Right lobe of liver (tissue), 6 donors: ENCODE measurements around the gene UBL7. TPM values are rescaled to one million over a fixed set of nuclear protein-coding genes. Genes with fewer than 3 reads are reported as not detected.

Experiments
- ATAC-seq, 4 donors: fragments of 200-7000 bp; cut with Tn5 transposase; one replicate each; pipeline ENCODE4 v1.9.1; 2020; ENCODE audit warnings: mild to moderate bottlenecking in 4 of 4, moderate library complexity in 4 of 4
- DNase-seq, 3 donors: peaks; one replicate each; pipeline ENCODE4 v3.0.0-alpha.2; 2020
- H3K27ac ChIP-seq, 3 donors: fragments of 200-600 bp; one replicate each; pipeline ENCODE4 v1.8.0; 2022
- H3K27me3 ChIP-seq, 2 donors: fragments of 200-600 bp; one replicate each; pipeline ENCODE4 v1.8.0; 2022
- H3K36me3 ChIP-seq, 4 donors: fragments of 200-600 bp; sonication (generic) in 1 of 4; one replicate each; pipeline versions ENCODE4 v1.5.1 to v1.8.0; 2017 to 2022; ENCODE audit warnings: control low read depth in 1 of 4
- H3K4me1 ChIP-seq, 4 donors: fragments of 200-600 bp; sonication (generic) in 1 of 4; one replicate each; pipeline versions ENCODE4 v1.5.1 to v1.8.0; 2017 to 2022; ENCODE audit warnings: control low read depth in 1 of 4
- H3K4me3 ChIP-seq, 3 donors: fragments of 200-600 bp; one replicate each; pipeline ENCODE4 v1.8.0; 2022
- H3K9me3 ChIP-seq, 4 donors: fragments of 200-600 bp; sonication (generic) in 1 of 4; one replicate each; pipeline versions ENCODE4 v1.5.1 to v1.8.0; 2017 to 2022; ENCODE audit warnings: control low read depth in 1 of 4
- CTCF ChIP-seq, 4 donors: fragments of 200-600 bp in 3 of 4; fragments of 450-650 bp in 1 of 4; IDR thresholded peaks; one replicate each; pipeline versions ENCODE4 v1.5.1 to v1.8.0; 2016 to 2022; ENCODE audit warnings: antibody characterized with exemption in 4 of 4, mild to moderate bottlenecking in 2 of 4
- POLR2A ChIP-seq: fragments of 450-650 bp; IDR thresholded peaks from one replicate; pipeline ENCODE4 v1.6.1; 2017; ENCODE audit warnings: antibody characterized with exemption, mild to moderate bottlenecking
- WGBS: methylation state at CpG from one replicate; pipeline ENCODE4 v1.1.6; 2018; ENCODE audit warnings: low coverage, low lambda C conversion rate; ENCODE audit not compliant: insufficient coverage; ENCODE audit errors: missing lambda C conversion rate; 5-methylcytosine and 5-hydroxymethylcytosine counted together
- intact Hi-C, 2 donors: fragments of 100-400 bp; cut with DNase I; formaldehyde crosslinking; loops; one replicate each; pipeline versions ENCODE4 v1.11.2 to v1.14.1; 2022
- total RNA-seq, 6 experiments: library from RNA; depleted of rRNA in 2 of 6; stranded (reverse); fragments of >200 nt in 2 of 6; fragmentation: NEBNext Ultra II Directional in 3 of 6; extraction: Animal tissue kit (Norgen Biotek cat#: 25700) in 3 of 6; gene quantifications; one replicate each; pipeline versions ENCODE4 v1.1.0 to v1.2.4, GENCODE V29; 2016 to 2023
- donor health status: DM: no; HTN: yes; CAD: no.
- donor health status: DM: no; HTN: no; CAD: no.
- donor health status: DM: no; HTN: no; CAD: no.
- donor health status: DM: no; HTN: yes; CAD: no.
- donor health status: DM: no; HTN: yes; CAD: no.

The UBL7 gene
- total RNA-seq, 6 experiments from 2014 or later, result 14.8 to 38.0 (median 17.3) TPM

GRCh38 chr15:74423431-74424257 lies 37.3 kb downstream of the UBL7 start:
- 77% methylated on average over 3 of the region's 10 CpGs for WGBS
- DNase-seq (no peak), ATAC-seq (no peak)
- no peak for TF ChIP-seq POLR2A
- TF ChIP-seq CTCF (IDR thresholded peaks at IDR 0.05), result no peak
- no peaks in the 10 kb centered on the region for H3K9me3 ChIP-seq
- H3K36me3 ChIP-seq, result no peaks in the 10 kb centered on the region
- H3K4me3 ChIP-seq, result no peak overlapping the region
- no peak overlapping the region for H3K27ac ChIP-seq
- no peaks in the 10 kb centered on the region for H3K4me1 ChIP-seq
- intact Hi-C loops, result no loop called here
- no peaks in the 10 kb centered on the region for H3K27me3 ChIP-seq

- WGBS, result 37% methylated on average over 2 of the region's 14 CpGs
- intact Hi-C loops, result no loop called here
- Histone ChIP-seq H3K4me3 (no peak overlapping the region), H3K27me3 (no peaks in the 10 kb centered on the region), H3K4me1 (no peaks in the 10 kb centered on the region), H3K27ac (no peak overlapping the region), H3K36me3 (no peaks in the 10 kb centered on the region), H3K9me3 (no peaks in the 10 kb centered on the region)
- DNase-seq, result no peak
- TF ChIP-seq POLR2A, result no peak
- no peak for ATAC-seq
These were observed 38.1 kb downstream of the UBL7 start for GRCh38 chr15:74422652-74423430.

- H3K27ac ChIP-seq, result no peak overlapping the region
- WGBS, result 70% methylated on average over 2 of the region's 9 CpGs
These were observed 38.7 kb downstream of the UBL7 start for GRCh38 chr15:74422265-74422651.

GRCh38 chr15:74421302-74422245 lies 39.4 kb downstream of the UBL7 start:
- no peaks in the 10 kb centered on the region for H3K27me3 ChIP-seq
- H3K27ac ChIP-seq, result no peak overlapping the region
- no peak overlapping the region for H3K4me3 ChIP-seq
- ATAC-seq, result no peak
- intact Hi-C loops, result no loop called here
- no peak for DNase-seq
- no peaks in the 10 kb centered on the region for H3K9me3 ChIP-seq
- 81% methylated on average over 8 of the region's 20 CpGs for WGBS
- TF ChIP-seq POLR2A (no peak), CTCF (IDR thresholded peaks at IDR 0.05) (no peak)
- H3K4me1 ChIP-seq, result no peaks in the 10 kb centered on the region
- no peaks in the 10 kb centered on the region for H3K36me3 ChIP-seq

More at GRCh38 chr15:74422265-74422651, 38.7 kb downstream of the UBL7 start:
- intact Hi-C loops, result no loop called here
- H3K36me3 ChIP-seq, result no peaks in the 10 kb centered on the region
- no peaks in the 10 kb centered on the region for H3K27me3 ChIP-seq
- no peak overlapping the region for H3K4me3 ChIP-seq
- no peaks in the 10 kb centered on the region for H3K4me1 ChIP-seq
- ATAC-seq (no peak), DNase-seq (no peak)
- TF ChIP-seq CTCF (IDR thresholded peaks at IDR 0.05) (no peak), POLR2A (no peak)
- no peaks in the 10 kb centered on the region for H3K9me3 ChIP-seq
